T47D (cell line): ENCODE results near the gene PRDM2.

Experiments
- DNase-seq, 2 experiments: peaks; one replicate each; pipeline versions ENCODE4 v3.0.0 to v3.0.0-alpha.2; 2011 to 2012; ENCODE audit warnings: low read depth in 1 of 2, low spot score in 1 of 2
- JUND ChIP-seq: IDR thresholded peaks from 2 replicates; pipeline ENCODE4 v1.6.1; 2012; ENCODE audit warnings: low read depth
- in situ Hi-C: cut with HindIII; loops from 2 replicates; pipeline ENCODE4 v1.10.0; 2016; ENCODE audit warnings: low sequenced_read_pairs, low pct_unique_long_range_greater_than_20kb

The PRDM2 gene

DNA sequence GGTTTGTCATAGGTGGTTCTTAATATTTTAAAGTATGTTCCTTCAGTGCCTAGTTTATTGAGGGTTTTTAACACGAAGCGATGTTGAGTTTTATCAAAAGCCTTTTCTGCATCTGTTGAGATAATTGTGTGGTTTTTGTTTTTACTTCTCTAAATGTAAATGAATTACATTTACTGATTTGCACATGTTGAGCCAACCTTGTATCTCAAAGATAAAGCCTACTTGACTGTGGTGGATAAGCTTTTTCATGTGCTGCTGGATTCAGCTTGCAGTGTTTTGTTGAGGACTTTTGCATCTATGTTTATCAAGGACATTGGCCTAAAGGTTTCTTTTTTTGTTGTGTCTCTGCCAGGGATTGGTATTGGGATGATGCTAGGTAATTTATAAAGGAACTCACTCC, 142.5 kb downstream of the PRDM2 start:
- in situ Hi-C loops = no loop called here
- DNase-seq = no peak

DNA sequence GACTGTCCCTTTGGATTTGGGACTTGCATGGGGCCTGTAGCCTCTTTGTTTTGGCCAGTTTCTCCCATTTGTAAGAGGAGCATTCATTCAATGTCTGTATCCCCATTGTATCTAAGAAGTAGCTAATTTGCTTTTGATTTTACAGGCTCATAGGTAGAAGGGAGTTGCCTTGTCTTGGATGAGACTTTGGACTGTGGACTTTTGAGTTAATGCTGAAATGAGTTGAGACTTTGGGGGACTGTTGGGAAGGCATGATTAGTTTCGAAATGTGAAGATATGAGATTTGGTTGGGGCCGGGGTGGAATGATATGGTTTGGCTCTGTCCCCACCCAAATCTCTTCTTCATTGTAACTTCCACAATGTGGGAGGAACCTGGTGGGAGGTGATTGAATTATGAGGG, 151.7 kb downstream of the PRDM2 start:
- in situ Hi-C loops = no loop called here
- TF ChIP-seq JUND = no peak
- no peak for DNase-seq

More for the DNA sequence above, 142.5 kb downstream of the PRDM2 start:
- no peak for TF ChIP-seq JUND

DNA sequence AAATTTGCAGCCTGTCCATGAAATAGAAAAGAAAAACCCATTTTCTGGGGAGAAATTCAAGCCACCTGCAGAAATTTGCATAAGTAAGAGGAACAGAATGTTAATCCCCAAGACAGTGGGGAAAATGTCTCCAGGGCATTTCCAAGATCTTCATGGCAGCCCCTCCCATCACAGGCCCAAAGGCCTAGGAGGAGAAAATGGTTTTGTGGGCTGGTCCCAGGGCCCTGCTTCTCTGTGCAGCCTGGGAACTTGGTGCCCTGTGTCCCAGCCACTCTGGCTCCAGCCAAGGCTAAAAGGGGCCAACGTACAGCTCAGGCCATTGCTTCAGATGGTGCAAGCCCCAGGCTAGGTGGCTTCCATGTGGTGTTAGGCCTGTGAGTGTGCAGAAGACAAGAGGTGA, 155.6 kb downstream of the PRDM2 start:
- no peak for DNase-seq
- in situ Hi-C loops = no loop called here
- TF ChIP-seq JUND = no peak

DNA sequence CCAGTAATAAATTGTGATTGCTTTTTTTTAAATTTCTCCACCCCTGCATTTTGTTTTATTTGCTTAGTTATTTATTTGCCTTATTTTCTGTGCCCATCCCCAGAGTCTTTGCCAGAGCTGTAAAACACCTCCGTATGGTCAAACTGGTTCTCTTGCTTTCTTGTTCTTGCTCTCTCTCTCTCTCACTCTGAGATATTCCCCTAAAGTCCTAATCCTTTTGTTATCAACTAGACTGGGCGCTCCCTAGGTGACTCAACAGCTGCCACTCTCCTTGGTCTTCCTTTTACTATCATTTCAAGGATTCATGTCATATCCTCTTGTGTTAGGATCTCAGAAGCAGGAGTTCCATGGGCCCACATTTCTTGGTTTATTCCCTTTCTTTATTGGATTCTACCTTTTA, 160.0 kb downstream of the PRDM2 start:
- TF ChIP-seq JUND = no peak
- in situ Hi-C loops = no loop called here
- DNase-seq = no peak

DNA sequence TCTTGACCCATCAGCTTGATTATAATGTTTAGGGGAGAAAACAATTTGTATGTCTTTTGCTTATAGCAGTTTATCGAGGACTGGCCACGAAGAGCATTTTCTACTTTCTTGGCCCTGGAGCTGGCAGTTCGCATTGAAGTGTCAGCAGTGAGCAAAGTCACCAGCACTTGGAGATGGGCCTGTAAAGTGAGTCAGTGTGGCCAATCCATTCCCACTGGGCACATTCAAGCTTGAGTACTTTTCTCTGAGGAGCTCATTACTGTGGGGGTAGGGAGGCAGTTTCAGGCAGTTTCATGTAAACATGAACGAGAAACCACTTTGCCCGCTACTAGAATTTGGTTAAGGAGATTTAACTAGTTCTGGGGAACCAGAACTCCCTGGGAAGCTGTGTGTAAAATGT, 164.8 kb downstream of the PRDM2 start:
- TF ChIP-seq JUND = no peak
- in situ Hi-C loops = no loop called here
- DNase-seq = no peak

DNA sequence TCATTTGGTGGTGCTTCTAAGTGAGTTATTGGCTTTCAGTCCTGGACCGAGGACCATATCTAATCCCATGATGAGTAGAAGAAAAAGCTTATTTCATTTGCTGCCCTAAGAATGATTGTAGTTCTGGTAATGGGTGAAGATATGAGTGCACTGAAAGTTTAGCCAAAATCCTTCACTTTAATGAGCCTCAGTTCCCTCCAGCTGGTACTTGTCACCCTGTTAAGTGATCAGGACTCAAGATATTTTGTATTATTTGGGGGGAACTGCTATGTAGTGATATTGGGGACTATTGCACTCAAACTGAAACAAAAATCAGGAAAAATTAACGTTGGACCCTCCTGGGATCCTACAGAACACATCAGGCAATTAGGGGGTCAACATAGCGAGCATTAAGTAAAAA, 165.9 kb downstream of the PRDM2 start:
- TF ChIP-seq JUND = no peak
- no peak for DNase-seq
- in situ Hi-C loops = no loop called here

DNA sequence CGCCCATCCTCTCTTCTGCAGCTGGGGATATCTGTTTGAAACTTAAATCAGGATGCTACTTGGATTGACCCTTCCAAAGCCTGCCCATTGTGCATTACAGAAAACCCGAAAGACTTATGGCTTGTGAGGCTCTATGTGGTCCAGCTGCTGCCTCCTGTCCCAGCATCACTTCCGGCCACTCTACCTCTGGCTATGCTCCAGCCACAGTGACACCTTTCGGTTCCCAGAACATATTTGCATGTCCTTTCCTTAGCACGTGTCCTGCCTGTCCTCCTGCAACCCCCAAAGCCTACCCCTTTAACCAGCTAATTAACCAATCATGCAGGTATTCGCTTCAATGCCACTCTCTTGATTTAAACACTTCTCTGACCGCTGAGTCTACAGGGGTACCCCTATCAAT, 167.6 kb downstream of the PRDM2 start:
- no peak for TF ChIP-seq JUND
- DNase-seq = no peak
- in situ Hi-C loops = no loop called here

DNA sequence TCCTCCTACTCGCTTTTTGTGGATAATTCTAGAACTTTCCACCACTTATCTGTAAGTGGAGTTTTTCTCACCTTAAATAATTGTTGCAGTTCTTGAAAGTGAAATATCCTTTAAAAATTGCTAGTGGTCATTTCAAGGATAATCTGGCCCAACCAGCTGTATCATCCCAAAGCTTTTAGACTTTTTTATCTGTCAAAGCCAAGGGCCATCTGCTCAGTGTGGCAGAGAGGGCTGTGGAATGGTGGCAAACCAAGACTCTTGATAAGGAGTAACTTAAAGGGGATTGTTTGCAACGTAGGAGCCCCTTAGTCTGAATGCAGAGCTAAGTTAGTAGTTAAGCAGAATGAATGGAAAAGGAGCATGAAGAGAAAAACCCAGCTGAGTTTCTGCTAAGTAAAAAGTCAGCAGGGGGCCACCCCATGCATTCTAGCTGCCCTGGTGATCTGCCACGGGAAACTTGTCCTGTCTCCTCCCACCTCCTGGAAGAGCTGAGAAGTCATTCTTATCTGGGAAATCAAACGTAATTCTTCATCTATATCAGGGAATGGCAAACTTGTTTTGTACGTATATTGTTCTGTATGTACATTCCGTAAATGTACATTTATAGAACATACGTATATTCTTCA, 169.3 kb downstream of the PRDM2 start:
- in situ Hi-C loops = no loop called here
- DNase-seq = no peak
- no peak for TF ChIP-seq JUND

DNA sequence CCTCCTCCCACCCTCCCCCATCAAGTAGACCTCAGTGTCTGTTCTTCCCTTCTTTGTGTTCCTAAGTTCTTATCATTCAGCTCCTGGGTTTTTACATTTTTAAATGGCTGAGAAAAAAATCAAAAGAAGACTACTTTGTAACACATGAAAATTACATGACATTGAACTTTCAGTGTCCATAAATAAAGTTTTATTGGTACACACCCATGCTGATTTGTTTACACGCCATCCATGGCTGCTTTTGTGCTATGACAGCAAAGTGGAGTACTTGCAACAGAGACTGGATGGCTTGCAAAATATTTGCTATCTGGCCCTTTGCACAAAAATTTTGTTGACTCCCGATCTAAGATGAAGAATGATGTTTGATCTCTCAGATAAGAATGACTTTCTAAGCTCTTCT, 171.4 kb downstream of the PRDM2 start:
- no peak for TF ChIP-seq JUND
- in situ Hi-C loops = no loop called here
- no peak for DNase-seq

DNA sequence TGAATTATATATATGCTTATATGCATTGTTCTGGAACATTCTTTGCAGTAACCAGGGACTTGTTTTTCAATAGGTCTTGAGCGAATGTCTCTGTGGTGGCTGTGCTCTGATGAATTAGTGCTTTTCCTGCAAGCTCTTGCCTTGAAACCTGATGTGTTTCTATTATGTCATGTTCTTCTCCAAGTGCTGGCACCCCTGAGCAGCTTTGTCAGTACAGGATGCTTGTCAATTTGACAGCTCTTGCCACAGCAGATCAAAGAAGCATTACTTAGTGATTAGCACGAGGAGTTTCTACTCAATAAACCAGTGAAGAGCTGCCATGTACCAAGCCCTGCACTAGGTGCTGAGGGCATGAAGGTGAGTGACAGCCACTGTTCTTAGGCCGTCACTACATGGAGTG, 171.9 kb downstream of the PRDM2 start:
- no peak for DNase-seq
- in situ Hi-C loops = no loop called here
- no peak for TF ChIP-seq JUND

DNA sequence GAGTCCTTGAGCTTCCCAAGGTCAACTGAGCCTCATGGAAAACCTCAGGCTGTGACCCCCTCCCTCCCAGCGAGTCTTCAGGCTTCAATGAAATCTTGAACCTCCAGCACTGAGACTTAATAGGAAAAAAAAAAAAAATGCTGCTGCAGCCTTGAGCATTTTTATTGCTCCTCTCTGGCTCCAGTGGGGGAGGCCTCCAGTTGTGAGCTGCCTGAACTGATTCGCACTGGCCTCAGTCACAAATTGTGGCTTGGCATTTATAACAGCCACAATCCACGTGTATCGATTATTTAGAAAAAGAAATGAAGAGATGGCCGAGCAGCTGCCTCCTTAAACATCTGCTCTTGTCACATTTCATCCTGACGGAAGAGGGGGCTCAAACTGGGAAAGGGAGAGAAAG, 173.0 kb downstream of the PRDM2 start:
- TF ChIP-seq JUND = no peak
- DNase-seq = no peak
- in situ Hi-C loops = no loop called here
